Measurements from ENCODE around the gene MRPL50.

- TF ChIP-seq, protein P1, sequence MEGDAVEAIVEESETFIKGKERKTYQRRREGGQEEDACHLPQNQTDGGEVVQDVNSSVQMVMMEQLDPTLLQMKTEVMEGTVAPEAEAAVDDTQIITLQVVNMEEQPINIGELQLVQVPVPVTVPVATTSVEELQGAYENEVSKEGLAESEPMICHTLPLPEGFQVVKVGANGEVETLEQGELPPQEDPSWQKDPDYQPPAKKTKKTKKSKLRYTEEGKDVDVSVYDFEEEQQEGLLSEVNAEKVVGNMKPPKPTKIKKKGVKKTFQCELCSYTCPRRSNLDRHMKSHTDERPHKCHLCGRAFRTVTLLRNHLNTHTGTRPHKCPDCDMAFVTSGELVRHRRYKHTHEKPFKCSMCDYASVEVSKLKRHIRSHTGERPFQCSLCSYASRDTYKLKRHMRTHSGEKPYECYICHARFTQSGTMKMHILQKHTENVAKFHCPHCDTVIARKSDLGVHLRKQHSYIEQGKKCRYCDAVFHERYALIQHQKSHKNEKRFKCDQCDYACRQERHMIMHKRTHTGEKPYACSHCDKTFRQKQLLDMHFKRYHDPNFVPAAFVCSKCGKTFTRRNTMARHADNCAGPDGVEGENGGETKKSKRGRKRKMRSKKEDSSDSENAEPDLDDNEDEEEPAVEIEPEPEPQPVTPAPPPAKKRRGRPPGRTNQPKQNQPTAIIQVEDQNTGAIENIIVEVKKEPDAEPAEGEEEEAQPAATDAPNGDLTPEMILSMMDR (IDR thresholded peaks at IDR 0.05; ENCODE audit: borderline replicate concordance, extremely low read depth, low read length, poor library complexity, severe bottlenecking) = no peak
- no peak for TF ChIP-seq EZH2 (IDR thresholded peaks at IDR 0.05; ENCODE audit: borderline replicate concordance, low read depth, low read length, severe bottlenecking)
Observed at GRCh38 chr9:101428909-101429308, 30.5 kb upstream of the MRPL50 start.

Data from DND-41 (cell line).